ENCODE data around the gene KHDC1L.

DNA sequence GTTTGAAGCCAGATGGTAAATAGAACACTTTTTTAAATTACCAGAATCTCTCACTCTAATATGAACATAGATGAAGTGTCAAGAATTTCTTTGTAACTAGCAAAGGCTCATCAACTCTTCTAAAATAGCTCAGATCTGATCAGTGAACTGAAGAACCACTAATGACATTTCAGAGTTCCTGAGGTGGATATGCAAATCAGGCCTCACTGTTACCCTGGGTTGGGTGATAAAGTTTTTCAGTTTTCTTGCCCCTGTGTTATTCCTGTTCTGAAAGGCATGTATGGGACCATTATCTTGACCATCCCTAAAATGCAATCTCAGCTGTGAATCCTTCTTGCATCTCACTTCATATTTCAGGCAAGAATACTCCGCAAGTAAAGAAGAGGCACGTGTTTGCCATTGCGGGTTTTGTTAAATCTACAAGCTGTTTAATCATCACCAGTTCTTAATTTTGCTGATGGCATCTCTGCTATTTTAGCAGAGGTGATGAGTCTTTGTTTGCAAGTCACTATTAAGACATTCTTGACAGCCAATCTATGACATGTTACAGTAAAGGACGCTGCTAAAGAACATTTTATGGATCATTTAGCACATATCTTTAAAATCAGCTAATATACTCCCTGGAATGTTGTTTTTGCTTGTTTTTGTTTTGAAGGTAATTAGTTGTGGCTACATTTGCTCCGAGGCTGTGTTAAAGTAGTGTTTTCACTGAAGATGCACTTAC, 47.9 kb downstream of the KHDC1L start:
- TF ChIP-seq, protein P1, sequence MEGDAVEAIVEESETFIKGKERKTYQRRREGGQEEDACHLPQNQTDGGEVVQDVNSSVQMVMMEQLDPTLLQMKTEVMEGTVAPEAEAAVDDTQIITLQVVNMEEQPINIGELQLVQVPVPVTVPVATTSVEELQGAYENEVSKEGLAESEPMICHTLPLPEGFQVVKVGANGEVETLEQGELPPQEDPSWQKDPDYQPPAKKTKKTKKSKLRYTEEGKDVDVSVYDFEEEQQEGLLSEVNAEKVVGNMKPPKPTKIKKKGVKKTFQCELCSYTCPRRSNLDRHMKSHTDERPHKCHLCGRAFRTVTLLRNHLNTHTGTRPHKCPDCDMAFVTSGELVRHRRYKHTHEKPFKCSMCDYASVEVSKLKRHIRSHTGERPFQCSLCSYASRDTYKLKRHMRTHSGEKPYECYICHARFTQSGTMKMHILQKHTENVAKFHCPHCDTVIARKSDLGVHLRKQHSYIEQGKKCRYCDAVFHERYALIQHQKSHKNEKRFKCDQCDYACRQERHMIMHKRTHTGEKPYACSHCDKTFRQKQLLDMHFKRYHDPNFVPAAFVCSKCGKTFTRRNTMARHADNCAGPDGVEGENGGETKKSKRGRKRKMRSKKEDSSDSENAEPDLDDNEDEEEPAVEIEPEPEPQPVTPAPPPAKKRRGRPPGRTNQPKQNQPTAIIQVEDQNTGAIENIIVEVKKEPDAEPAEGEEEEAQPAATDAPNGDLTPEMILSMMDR (IDR thresholded peaks at IDR 0.05; ENCODE audit: insufficient read depth, low read length, poor library complexity, severe bottlenecking) = no peak
- no peak for TF ChIP-seq EZH2phosphoT487 (conservative IDR thresholded peaks at IDR 0.05; ENCODE audit: low read length)

Measured in SU-DHL-6 (cell line).